Measurements from ENCODE around the gene PDE8A.

DNA sequence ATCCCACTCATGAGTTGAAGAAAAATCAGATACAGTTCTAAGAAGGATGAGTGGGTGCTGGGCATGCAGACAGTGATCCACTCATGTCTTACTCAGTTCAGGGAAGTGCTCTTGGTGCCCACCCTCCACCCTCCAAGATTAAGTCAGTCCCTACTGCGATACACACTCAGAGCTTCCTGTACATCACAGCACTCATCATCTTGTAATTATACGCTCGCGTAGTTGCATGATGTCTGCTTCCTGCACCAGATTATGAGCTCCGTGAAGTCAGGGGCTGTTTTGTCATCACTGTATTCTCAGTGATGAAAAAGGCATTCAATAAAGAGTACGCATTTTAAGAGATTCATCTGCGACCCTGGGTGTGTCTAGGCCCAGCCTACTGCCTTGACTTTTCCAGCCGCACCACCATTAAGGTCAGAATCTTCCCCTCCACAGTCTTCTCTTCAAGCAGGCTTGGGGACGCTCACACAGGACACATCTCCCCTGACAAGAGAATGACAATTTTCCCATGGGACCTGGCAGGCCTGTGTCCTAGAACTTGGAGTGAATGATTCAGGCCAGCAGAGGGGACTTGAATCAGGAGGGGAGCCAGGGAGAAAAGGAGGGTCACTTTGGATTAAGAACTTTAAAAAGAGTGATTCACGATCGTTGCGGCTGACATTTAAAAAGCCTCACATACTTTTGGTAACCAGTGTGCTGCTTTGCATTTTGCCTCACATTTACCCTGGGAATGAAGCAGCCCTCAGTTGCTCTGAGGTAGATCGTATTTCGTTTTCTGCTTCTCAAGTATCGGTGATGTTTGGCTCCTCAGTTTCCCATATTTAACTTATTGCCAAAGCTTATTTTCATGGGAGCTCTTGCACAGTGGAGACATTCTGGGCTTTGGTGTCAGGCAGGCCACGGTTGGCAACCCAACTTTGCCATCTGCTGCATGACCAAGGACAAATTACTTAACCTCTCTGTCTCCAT, 7.9 kb upstream of the PDE8A start:
- TF ChIP-seq, protein P1, sequence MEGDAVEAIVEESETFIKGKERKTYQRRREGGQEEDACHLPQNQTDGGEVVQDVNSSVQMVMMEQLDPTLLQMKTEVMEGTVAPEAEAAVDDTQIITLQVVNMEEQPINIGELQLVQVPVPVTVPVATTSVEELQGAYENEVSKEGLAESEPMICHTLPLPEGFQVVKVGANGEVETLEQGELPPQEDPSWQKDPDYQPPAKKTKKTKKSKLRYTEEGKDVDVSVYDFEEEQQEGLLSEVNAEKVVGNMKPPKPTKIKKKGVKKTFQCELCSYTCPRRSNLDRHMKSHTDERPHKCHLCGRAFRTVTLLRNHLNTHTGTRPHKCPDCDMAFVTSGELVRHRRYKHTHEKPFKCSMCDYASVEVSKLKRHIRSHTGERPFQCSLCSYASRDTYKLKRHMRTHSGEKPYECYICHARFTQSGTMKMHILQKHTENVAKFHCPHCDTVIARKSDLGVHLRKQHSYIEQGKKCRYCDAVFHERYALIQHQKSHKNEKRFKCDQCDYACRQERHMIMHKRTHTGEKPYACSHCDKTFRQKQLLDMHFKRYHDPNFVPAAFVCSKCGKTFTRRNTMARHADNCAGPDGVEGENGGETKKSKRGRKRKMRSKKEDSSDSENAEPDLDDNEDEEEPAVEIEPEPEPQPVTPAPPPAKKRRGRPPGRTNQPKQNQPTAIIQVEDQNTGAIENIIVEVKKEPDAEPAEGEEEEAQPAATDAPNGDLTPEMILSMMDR (IDR thresholded peaks at IDR 0.05; ENCODE audit: low read length): no peak
- TF ChIP-seq EZH2 (optimal IDR thresholded peaks at IDR 0.05; ENCODE audit: low read depth, low read length) (no peak), EZH2phosphoT487 (IDR thresholded peaks at IDR 0.05; ENCODE audit: low read length) (no peak)
